MV-4-11 (cell line): ENCODE measurements around the gene GNB1.
A peak's percentile ranks its signal among the peaks of the same experiment; 100 is the strongest.
"Not testable (repeated sequence)": the region's sequence is repeated elsewhere in the genome, so short reads cannot be mapped to it uniquely, and the experiment has no call there.

Experiments used
- DNase-seq: peaks from one replicate; lab custom pipeline; 2025; lab: John Stamatoyannopoulos, UW

Gene GNB1

DNA sequence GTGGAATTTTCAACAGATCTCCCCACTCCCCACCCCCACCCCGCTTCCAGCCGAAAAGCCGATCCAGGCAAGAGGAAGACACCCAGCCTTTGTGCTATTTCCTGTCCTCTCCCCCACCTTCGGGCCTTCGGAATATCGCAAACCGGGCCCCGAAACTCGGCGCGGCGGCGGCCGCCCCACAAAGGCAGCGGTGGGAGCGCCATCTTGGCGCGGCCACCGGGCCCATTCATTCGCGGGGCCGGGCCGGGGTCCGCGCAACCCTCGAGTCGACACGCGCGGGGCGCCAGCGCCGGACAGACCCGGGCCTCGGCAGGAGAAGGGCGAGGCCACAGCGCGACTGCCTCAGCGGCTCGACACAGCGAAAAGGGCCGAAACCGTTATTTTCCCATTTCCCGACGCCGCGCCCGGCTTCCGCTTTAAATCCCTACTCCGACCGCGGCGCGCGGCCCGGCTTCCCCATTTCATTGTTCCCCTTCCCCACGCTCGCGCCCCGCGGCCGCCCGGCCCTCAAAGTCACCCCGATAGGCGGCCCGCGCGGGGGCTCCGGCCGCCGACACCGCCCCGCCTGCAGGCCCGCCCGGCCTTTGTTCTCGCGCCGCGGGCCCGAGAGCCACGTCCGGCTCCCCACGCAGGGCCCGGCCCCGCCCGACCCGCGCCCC is 911 bp downstream of the GNB1 start:
- DNase-seq: peak; percentile 67

GRCh38 chr1:1889090-1889750 is 1.7 kb downstream of the GNB1 start:
- DNase-seq: no peak

DNA sequence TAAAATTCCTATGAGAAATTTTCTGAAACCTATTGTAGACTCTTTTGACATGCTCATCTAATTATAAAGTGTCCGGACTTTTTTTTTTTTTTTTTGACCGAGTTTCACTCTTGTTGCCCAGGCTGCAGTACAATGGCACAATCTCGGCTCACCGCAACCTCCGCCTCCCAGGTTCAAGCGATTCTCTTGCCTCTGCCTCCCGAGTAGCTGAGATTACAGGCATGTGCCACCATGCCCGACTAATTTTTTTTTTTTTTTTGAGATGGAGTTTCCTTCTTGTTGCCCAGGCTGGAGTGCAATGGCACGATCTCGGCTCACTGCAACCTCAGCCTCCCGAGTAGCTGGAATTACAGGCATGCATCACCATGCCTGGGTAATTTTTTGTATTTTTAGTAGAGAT is 7.0 kb downstream of the GNB1 start:
- DNase-seq: not testable (repeated sequence)

GRCh38 chr1:1883092-1883873 is 7.6 kb downstream of the GNB1 start:
- DNase-seq: no peak

DNA sequence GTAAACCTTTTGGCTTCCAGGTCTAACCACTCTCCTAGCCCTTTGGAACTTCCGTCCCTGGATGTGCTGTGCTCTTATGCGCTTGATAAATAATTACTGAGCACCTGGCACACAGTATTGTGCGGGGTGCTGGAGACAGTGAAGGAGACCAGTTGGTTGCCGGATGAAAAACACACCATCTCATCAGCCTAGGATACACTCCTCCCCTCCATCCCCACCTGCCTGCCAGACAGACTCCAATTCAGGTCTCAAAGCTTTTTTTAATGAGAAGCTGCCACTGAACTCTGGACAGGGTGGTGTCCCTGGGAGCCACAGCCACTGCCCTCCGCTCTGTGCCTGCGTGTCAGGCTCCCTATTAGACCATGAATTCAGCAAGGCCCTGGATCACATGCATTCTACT is 9.2 kb downstream of the GNB1 start:
- no peak for DNase-seq

DNA sequence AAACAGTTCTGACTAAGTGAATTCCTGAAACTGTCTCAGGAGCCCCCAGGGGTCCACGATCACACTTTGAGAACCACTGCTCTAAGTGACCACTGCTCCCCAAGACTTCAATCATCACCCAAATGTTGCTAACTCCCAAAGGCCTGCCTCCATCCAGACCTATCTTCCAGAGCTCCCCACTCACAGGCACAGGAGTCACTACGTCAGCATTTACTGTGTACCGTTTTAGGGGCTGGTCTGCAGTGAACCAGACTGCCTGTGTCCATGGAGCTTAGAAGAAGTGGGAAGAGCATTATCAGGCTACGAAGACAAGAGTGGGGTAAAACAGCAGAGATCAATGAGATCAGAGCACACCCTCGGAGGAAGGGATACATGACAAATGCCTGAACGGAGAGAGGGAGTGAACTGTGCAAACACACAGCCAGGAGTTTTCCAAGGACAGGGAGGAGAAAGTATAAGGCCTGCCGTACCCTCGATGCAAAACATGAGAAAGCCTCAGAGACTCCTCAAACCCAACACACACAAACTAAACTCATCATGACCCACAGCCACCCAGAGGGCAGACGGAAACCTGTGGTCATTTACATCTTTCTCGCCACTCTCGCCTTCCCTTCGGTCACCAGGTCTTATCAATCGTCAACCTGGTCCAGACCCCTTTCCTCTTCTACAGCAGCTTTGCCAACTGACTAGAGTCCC is 10.1 kb downstream of the GNB1 start:
- no peak for DNase-seq

GRCh38 chr1:1879942-1880341 is 10.9 kb downstream of the GNB1 start:
- no peak for DNase-seq

DNA sequence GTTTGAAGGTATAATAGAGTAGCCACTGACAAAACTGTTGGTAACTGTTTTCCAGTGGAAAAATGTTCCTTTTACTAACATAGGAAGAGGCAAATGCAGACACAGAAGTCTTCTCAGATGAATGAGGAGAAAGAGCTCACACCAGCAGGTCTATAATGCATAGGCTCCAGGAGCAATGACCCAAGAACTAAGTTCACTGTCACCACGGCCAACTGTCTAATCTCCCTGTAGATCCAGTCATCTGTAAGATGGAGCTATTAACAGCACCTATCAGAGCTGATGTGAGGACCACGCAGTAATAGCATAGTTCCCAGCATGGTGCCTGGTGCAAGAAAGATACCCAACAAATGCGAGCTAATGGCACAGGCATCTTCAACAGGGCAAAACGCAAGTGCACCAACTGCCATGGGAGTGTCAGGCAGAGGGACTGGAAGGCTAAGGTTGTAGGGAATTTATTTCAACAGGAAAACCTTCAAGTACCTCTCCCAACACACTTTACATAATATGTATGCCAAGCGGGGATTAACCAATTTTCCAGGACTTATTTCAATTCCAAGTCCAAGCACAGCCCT is 12.9 kb downstream of the GNB1 start:
- DNase-seq: no peak

- DNase-seq: no peak
Measured at GRCh38 chr1:1876335-1876930, 14.5 kb downstream of the GNB1 start.

DNA sequence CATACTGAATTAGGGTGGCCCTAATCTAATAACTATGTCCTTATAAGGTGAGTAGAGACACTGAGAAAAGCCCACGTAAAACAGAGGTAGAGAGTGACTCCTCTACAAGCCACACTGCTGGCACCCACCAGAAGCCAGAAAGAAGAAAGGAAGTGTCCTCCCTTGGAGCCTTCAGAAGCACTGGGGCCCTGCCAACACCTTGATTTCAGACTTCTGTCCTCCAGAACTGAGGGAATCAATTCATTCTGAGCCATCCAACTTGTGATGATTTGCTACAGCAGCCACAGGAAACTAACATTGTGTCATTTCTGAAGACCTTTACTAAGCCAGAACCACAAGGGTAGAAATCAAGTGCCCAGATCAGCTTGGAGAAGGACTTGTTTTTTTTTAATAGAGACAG is 15.0 kb downstream of the GNB1 start:
- no peak for DNase-seq

GRCh38 chr1:1874901-1875300 is 16.0 kb downstream of the GNB1 start:
- DNase-seq: no peak

- DNase-seq: no peak
Measured at GRCh38 chr1:1873186-1873585, 17.7 kb downstream of the GNB1 start.

- DNase-seq: no peak
Measured at GRCh38 chr1:1872329-1872994, 18.4 kb downstream of the GNB1 start.

DNA sequence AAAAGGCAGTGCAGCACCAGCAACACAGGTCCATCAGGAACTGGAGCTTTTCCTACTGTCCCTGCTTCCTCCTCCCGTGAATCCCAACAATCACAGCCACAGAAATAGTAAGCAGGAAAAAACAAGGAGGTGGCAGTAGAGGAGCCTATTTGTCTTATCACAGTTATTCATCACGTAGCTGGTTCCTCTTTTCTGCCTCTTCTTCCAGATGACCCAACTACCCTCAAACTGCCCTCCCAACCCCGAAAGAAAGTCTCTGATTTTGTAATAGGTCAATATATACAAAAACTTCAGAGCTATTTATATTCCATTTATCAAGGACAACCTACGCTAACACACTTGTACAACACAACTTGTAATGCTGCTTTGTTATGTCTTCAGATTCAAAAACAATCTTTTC is 21.4 kb downstream of the GNB1 start:
- DNase-seq: peak; percentile 75

GRCh38 chr1:1867164-1867563 is 23.7 kb downstream of the GNB1 start:
- no peak for DNase-seq

- DNase-seq: no peak
Measured at GRCh38 chr1:1862905-1863547, 27.9 kb downstream of the GNB1 start.

DNA sequence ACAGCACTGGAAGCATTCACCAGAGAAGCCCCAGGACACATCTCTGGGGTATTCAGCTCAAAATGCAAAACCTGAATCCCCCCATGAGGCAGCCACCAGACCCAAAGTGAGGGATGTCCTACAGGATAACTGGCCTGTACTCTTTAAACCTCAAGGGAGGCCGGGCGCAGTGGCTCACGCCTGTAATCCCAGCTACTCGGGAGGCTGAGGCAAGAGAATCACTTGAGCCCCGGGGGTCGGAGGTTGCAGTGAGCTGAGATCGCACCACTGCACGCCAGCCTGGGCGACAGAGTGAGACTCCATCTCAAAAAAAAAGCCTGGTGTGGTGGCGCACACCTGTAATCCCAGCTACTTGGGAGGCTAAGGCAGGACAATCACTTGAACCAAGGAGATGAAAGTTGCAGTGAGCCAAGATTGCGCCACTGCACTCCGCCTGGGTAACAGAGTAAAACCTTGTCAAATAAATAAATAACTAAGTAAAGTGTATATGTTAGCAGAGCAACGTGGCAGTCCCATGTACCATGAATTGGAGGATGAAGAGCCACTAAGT is 29.1 kb downstream of the GNB1 start:
- DNase-seq: not testable (repeated sequence)

DNA sequence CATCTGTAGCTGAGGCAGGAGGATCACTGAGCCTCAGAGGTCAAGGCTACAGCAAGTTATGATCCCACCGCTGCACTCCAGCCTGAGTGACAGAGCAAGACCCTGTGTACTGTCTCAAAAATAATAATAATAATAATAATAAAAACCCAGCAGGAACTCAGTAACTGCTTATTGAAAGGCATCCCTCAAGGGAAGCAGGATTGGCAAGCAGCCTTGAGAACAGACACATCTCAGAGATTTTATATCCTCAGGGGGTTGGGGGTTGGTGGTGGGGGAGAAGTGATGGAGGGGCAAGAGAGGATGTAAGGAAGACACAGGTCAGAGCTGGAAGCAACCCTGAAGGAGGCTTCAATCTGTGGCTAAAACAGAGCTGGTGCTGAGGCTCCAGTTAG is 29.6 kb downstream of the GNB1 start:
- no peak for DNase-seq

DNA sequence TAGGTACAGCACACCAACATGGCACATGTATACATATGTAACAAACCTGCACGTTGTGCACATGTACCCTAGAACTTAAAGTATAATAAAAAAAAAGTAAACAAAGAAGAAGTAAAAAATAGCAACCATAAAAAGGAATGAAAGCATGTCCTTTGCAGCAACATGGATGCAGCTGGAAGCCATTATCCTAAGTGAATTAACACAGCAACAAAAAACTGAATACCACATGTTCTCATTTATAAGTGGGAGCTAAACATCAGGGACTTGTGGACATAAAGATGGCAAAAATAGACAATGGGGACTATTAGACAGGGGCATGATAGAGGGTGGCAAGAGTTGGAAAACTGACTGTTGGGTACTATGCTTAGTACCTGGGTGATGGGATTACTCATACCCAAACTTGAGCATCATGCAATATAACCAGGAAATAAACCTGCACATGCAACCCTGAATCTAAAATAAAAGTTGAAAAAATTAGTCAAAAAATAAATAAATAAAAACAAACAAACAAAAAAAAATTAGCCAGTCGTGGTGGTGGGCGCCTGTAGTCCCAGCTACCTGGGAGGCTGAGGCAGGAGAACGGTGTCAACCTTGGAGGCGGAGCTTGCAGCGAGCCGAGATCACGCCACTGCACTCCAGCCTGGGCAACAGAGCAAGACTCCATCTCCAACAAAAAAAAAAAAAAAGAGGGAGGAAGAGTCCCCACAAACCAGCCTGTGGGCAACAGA is 30.8 kb downstream of the GNB1 start:
- not testable (repeated sequence) for DNase-seq
